ENCODE results near the gene FBXL20. TPM values are rescaled to one million over a fixed set of nuclear protein-coding genes. Genes with fewer than 3 reads are reported as not detected.

Gene FBXL20
- total RNA-seq, 1 donor from 2014 or later: 13.8 TPM

GRCh38 chr17:39404542-39405378 lies 3.3 kb upstream of the FBXL20 start:
- no peaks in the 10 kb centered on the region for H3K9me3 Mint-ChIP-seq
- H3K4me1 Mint-ChIP-seq: peaks cover 16% of the 10 kb centered on the region
- peak overlapping the region; percentile 71 for H3K4me3 Mint-ChIP-seq
- peaks cover 4% of the 10 kb centered on the region for H3K27me3 Mint-ChIP-seq (ENCODE audit: low read depth)
- TF ChIP-seq CTCF (conservative IDR thresholded peaks at IDR 0.05): no peak
- DNase-seq (ENCODE audit: low read depth, low spot score): no peak
- no peak overlapping the region for H3K27ac Mint-ChIP-seq (ENCODE audit: unreplicated experiment)
- peaks cover 9% of the 10 kb centered on the region for H3K36me3 Mint-ChIP-seq (ENCODE audit: low read depth)

- no peak for DNase-seq (ENCODE audit: low read depth, low spot score)
- Mint-ChIP-seq H3K4me1 (peaks cover 16% of the 10 kb centered on the region), H3K27ac (ENCODE audit: unreplicated experiment) (no peak overlapping the region), H3K4me3 (peak overlapping the region; percentile 99), H3K36me3 (ENCODE audit: low read depth) (peaks cover under 1% of the 10 kb centered on the region), H3K9me3 (no peaks in the 10 kb centered on the region), H3K27me3 (ENCODE audit: low read depth) (peaks cover 4% of the 10 kb centered on the region)
- no peak for TF ChIP-seq CTCF (conservative IDR thresholded peaks at IDR 0.05)
These were observed 1.6 kb upstream of the FBXL20 start for GRCh38 chr17:39402890-39403605.

GRCh38 chr17:39402244-39402889 lies 941 bp upstream of the FBXL20 start:
- H3K27me3 Mint-ChIP-seq (ENCODE audit: low read depth): peaks cover 4% of the 10 kb centered on the region
- no peaks in the 10 kb centered on the region for H3K36me3 Mint-ChIP-seq (ENCODE audit: low read depth)
- peak overlapping the region; percentile 99 for H3K4me3 Mint-ChIP-seq
- H3K9me3 Mint-ChIP-seq: no peaks in the 10 kb centered on the region
- no peak for TF ChIP-seq CTCF (conservative IDR thresholded peaks at IDR 0.05)
- DNase-seq (ENCODE audit: low read depth, low spot score): peak; percentile 87
- peak overlapping the region; percentile 98 for H3K27ac Mint-ChIP-seq (ENCODE audit: unreplicated experiment)
- H3K4me1 Mint-ChIP-seq: peaks cover 16% of the 10 kb centered on the region

GRCh38 chr17:39400547-39401411 lies 647 bp downstream of the FBXL20 start:
- Mint-ChIP-seq H3K4me1 (peaks cover 16% of the 10 kb centered on the region), H3K9me3 (no peaks in the 10 kb centered on the region), H3K36me3 (ENCODE audit: low read depth) (no peaks in the 10 kb centered on the region), H3K27me3 (ENCODE audit: low read depth) (peaks cover 4% of the 10 kb centered on the region), H3K4me3 (peak overlapping the region; percentile 94), H3K27ac (ENCODE audit: unreplicated experiment) (peak overlapping the region; percentile 97)
- no peak for DNase-seq (ENCODE audit: low read depth, low spot score)
- no peak for TF ChIP-seq CTCF (conservative IDR thresholded peaks at IDR 0.05)

- no peak for DNase-seq (ENCODE audit: low read depth, low spot score)
- H3K9me3 Mint-ChIP-seq: no peaks in the 10 kb centered on the region
- H3K4me1 Mint-ChIP-seq: peaks cover 16% of the 10 kb centered on the region
- peak overlapping the region; percentile 94 for H3K4me3 Mint-ChIP-seq
- TF ChIP-seq CTCF (conservative IDR thresholded peaks at IDR 0.05): no peak
- peaks cover 4% of the 10 kb centered on the region for H3K27me3 Mint-ChIP-seq (ENCODE audit: low read depth)
- H3K27ac Mint-ChIP-seq (ENCODE audit: unreplicated experiment): no peak overlapping the region
- no peaks in the 10 kb centered on the region for H3K36me3 Mint-ChIP-seq (ENCODE audit: low read depth)
These were observed 1.6 kb downstream of the FBXL20 start for GRCh38 chr17:39399791-39400190.

All from neural crest cell (in vitro differentiated cells).